Caco-2 (cell line): ENCODE data around the gene BNIPL. TPM values are rescaled to one million over a fixed set of nuclear protein-coding genes. Genes with fewer than 3 reads are reported as not detected.

Source experiments
- Bru-seq: library from RNA; stranded (reverse); fragments of 400-500 nt; gene quantifications from one replicate; lab custom pipeline; 2021; lab: Mats Ljungman, UMichigan
- BruChase-seq, 2 experiments: library from RNA; stranded (reverse); fragments of 400-500 nt; gene quantifications; one replicate each; lab custom pipeline; 2021; lab: Mats Ljungman, UMichigan
- BruUV-seq: library from RNA; stranded (reverse); fragments of 400-500 nt; replicated peaks from 2 replicates; lab custom pipeline; 2021; lab: Mats Ljungman, UMichigan
- CTCF ChIA-PET: fragments of 300-600 bp; sonication (Branson Sonifier 250); formaldehyde crosslinking; loops from one replicate; lab custom pipeline; 2022; ENCODE audit warnings: antibody characterized with exemption; lab: Charles Lee
- POLR2A ChIA-PET: fragments of 300-600 bp; sonication (Branson Sonifier 250); formaldehyde crosslinking; loops from one replicate; lab custom pipeline; 2022; ENCODE audit warnings: antibody characterized with exemption; lab: Charles Lee
- DNase-seq, 2 experiments: peaks; one replicate each; pipeline versions ENCODE4 v3.0.0 to v3.0.0-alpha.2; 2020 to 2022
- H3K27me3 ChIP-seq: replicated peaks from 2 replicates; pipeline ENCODE4 v1.6.0; 2011; ENCODE audit warnings: low read length; ENCODE audit not compliant: control insufficient read depth, insufficient read depth
- H3K36me3 ChIP-seq: 2 replicates; pipeline ENCODE4 v1.5.1; 2011; ENCODE audit warnings: low read length; ENCODE audit not compliant: control insufficient read depth, insufficient read depth
- H3K4me1 ChIP-seq: fragments of 250-450 bp; sonication (Bioruptor Pico); 2 replicates; pipeline ENCODE4 v1.5.1; 2020; ENCODE audit warnings: mild to moderate bottlenecking
- H3K4me3 ChIP-seq: 2 replicates; pipeline ENCODE4 v1.5.1; 2011; ENCODE audit warnings: low read depth, mild to moderate bottlenecking, control low read depth, low read length
- H3K9me3 ChIP-seq: fragments of 250-450 bp; sonication (Bioruptor Pico); 2 replicates; pipeline ENCODE4 v1.5.1; 2020; ENCODE audit warnings: mild to moderate bottlenecking, moderate library complexity
- H3K27ac Mint-ChIP-seq: one replicate; pipeline ENCODE4 v1.8.0; 2022; ENCODE audit warnings: mixed read lengths; ENCODE audit not compliant: unreplicated experiment
- H3K27me3 Mint-ChIP-seq: one replicate; pipeline ENCODE4 v1.8.0; 2022; ENCODE audit warnings: mixed read lengths; ENCODE audit not compliant: insufficient read depth, unreplicated experiment
- H3K36me3 Mint-ChIP-seq: one replicate; pipeline ENCODE4 v1.8.0; 2022; ENCODE audit warnings: mild to moderate bottlenecking, mixed read lengths; ENCODE audit not compliant: insufficient read depth, unreplicated experiment
- H3K4me1 Mint-ChIP-seq: one replicate; pipeline ENCODE4 v1.8.0; 2022; ENCODE audit warnings: low read depth, mixed read lengths; ENCODE audit not compliant: unreplicated experiment
- H3K4me3 Mint-ChIP-seq: one replicate; pipeline ENCODE4 v1.8.0; 2022; ENCODE audit warnings: mild to moderate bottlenecking, moderate library complexity, mixed read lengths; ENCODE audit not compliant: unreplicated experiment
- H3K9me3 Mint-ChIP-seq: one replicate; pipeline ENCODE4 v1.8.0; 2022; ENCODE audit warnings: mixed read lengths; ENCODE audit not compliant: unreplicated experiment
- CTCF ChIP-seq, 2 experiments: fragments of 200-600 bp in 1 of 2; IDR thresholded peaks; 1 replicate in 1 of 2; 2 replicates in 1 of 2; pipeline versions ENCODE4 v1.5.1 to v1.8.0; 2011 to 2022; ENCODE audit warnings: antibody characterized with exemption in 1 of 2, control low read depth in 1 of 2, inconsistent platforms in 1 of 2, low read depth in 1 of 2, low read length in 1 of 2, mild to moderate bottlenecking in 1 of 2, moderate library complexity in 1 of 2; ENCODE audit not compliant: insufficient read depth in 1 of 2, severe bottlenecking in 1 of 2, unreplicated experiment in 1 of 2
- intact Hi-C: fragments of 100-400 bp; cut with micrococcal nuclease; formaldehyde crosslinking; loops from one replicate; pipeline ENCODE4 v1.10.0; 2022; ENCODE audit not compliant: unreplicated experiment
- long read RNA-seq: library from polyadenylated mRNA; stranded (forward); transcript quantifications from one replicate; pipeline ENCODE4 v2.0.0, GENCODE V29; 2022
- total RNA-seq: library from RNA; stranded (reverse); gene quantifications from 2 replicates; pipeline ENCODE4 v1.2.3, GENCODE V29; 2022

BNIPL gene
- total RNA-seq (1.9 and 2.3 TPM in 2 replicates), Bru-seq, nascent RNA (percentile 39 among the genes with signal in this experiment), BruChase-seq, experiment 1, labeled RNA remaining after a 2-hour chase (percentile 46 among the genes with signal in this experiment), BruChase-seq, experiment 2, labeled RNA remaining after a 6-hour chase (percentile 52 among the genes with signal in this experiment)
- long read RNA-seq = 0 reads

GRCh38 chr1:151036356-151036755 is at the start of gene BNIPL:
Gene BNIPL, plus strand, starts transcription at chr1:151036586. Its CDS starts 140 bp downstream, at chr1:151036726.
- no TSS peak for BruUV-seq
- intact Hi-C loops = no loop called here
- Mint-ChIP-seq H3K27me3 (no peaks in the 10 kb centered on the region), H3K27ac (no peak within 1 kb of the TSS), H3K4me1 (no peaks in the 10 kb centered on the region), H3K4me3 (no peak within 1 kb of the TSS), H3K36me3 (peaks cover 21% of the 10 kb centered on the region), H3K9me3 (no peaks in the 10 kb centered on the region)
- Histone ChIP-seq H3K9me3 (no peaks in the 10 kb centered on the region), H3K4me1 (no peaks in the 10 kb centered on the region), H3K36me3 (no peaks in the 10 kb centered on the region; the same call in 1 of the 2 replicates), H3K27me3 (no peaks in the 10 kb centered on the region), H3K4me3 (no peak within 1 kb of the TSS)
- no peak for DNase-seq
- POLR2A ChIA-PET = no interaction called here
- CTCF ChIA-PET = no interaction called here
- TF ChIP-seq CTCF (IDR thresholded peaks at IDR 0.05; ENCODE audit: insufficient read depth in 1 of 2, low read depth in 1 of 2, low read length in 1 of 2, severe bottlenecking in 1 of 2, unreplicated experiment in 1 of 2) = no peak

- Mint-ChIP-seq H3K27me3 (no peaks in the 10 kb centered on the region), H3K36me3 (peaks cover 22% of the 10 kb centered on the region), H3K4me1 (peaks cover 19% of the 10 kb centered on the region), H3K27ac (no peak overlapping the region), H3K4me3 (no peak overlapping the region), H3K9me3 (no peaks in the 10 kb centered on the region)
- Histone ChIP-seq H3K4me1 (peaks cover 29% of the 10 kb centered on the region), H3K4me3 (no peak overlapping the region), H3K9me3 (no peaks in the 10 kb centered on the region), H3K36me3 (peaks cover 2% of the 10 kb centered on the region; the same call in 1 of the 2 replicates), H3K27me3 (no peaks in the 10 kb centered on the region)
- no peak for DNase-seq
- intact Hi-C loops = no loop called here
- POLR2A ChIA-PET = no interaction called here
- BruUV-seq = no TSS peak
- no peak for TF ChIP-seq CTCF (IDR thresholded peaks at IDR 0.05; ENCODE audit: insufficient read depth in 1 of 2, low read depth in 1 of 2, low read length in 1 of 2, severe bottlenecking in 1 of 2, unreplicated experiment in 1 of 2)
- CTCF ChIA-PET = interaction anchor here (0.8 kb wide), 1 partner anchor 11 kb away, joined by 8 read pairs; no protein-coding TSS in a partner anchor
Measured at GRCh38 chr1:150987924-150988323, 48.5 kb upstream of the BNIPL start.

GRCh38 chr1:150992626-150993025 is 43.8 kb upstream of the BNIPL start:
- H3K27ac Mint-ChIP-seq = no peak overlapping the region
- ChIA-PET CTCF (interaction anchor here (0.9 kb wide), 1 partner anchor 14 kb away, joined by 3 read pairs; the partner anchor contains the start of gene MINDY1), POLR2A (no interaction called here)
- H3K27me3 Mint-ChIP-seq = no peaks in the 10 kb centered on the region
- Histone ChIP-seq H3K4me3 (no peak overlapping the region), H3K4me1 (peaks cover 15% of the 10 kb centered on the region; the same call in 1 of the 2 replicates), H3K36me3 (peaks cover 2% of the 10 kb centered on the region; the same call in 1 of the 2 replicates), H3K27me3 (no peaks in the 10 kb centered on the region), H3K9me3 (no peaks in the 10 kb centered on the region)
- no peak for DNase-seq
- H3K9me3 Mint-ChIP-seq = no peaks in the 10 kb centered on the region
- no TSS peak for BruUV-seq
- TF ChIP-seq CTCF (IDR thresholded peaks at IDR 0.05; ENCODE audit: insufficient read depth in 1 of 2, low read depth in 1 of 2, low read length in 1 of 2, severe bottlenecking in 1 of 2, unreplicated experiment in 1 of 2) = no peak
- intact Hi-C loops = no loop called here
- H3K4me3 Mint-ChIP-seq = no peak overlapping the region
- peaks cover 20% of the 10 kb centered on the region for H3K36me3 Mint-ChIP-seq
- H3K4me1 Mint-ChIP-seq = peaks cover 4% of the 10 kb centered on the region
